Activated CD8-positive, alpha-beta memory T cell treated with anti-CD3 and anti-CD28 coated beads for 1 hour (primary cell): Measurements from ENCODE around the gene ZNHIT3.
"Not testable (repeated sequence)": the region's sequence is repeated elsewhere in the genome, so short reads cannot be mapped to it uniquely, and the experiment has no call there.

ENCODE experiments used
- DNase-seq, 2 donors: peaks; one replicate each; pipeline ENCODE4 v3.0.0-alpha.2; 2020; ENCODE audit warnings: low read depth in 1 of 2; ENCODE audit errors: extremely low read depth in 1 of 2

Gene ZNHIT3

GRCh38 chr17:36486204-36487194 is at the start of gene ZNHIT3:
TSS of gene ZNHIT3 (plus strand) at chr17:36486681. CDS start at chr17:36486700, 19 bp downstream.
- peak; percentile 60 to 83 for DNase-seq

GRCh38 chr17:36441792-36442191 is 44.7 kb upstream of the ZNHIT3 start:
- DNase-seq = not testable (repeated sequence)

GRCh38 chr17:36443777-36444176 is 42.7 kb upstream of the ZNHIT3 start:
- DNase-seq = no peak

- not testable (repeated sequence) for DNase-seq
Observed at GRCh38 chr17:36449997-36450396, 36.5 kb upstream of the ZNHIT3 start.

GRCh38 chr17:36452888-36453287 is 33.6 kb upstream of the ZNHIT3 start:
- DNase-seq = not testable (repeated sequence)

- not testable (repeated sequence) for DNase-seq
Observed at GRCh38 chr17:36457701-36458100, 28.8 kb upstream of the ZNHIT3 start.

GRCh38 chr17:36459045-36459444 is 27.4 kb upstream of the ZNHIT3 start:
- DNase-seq = no peak

- no peak for DNase-seq
Observed at GRCh38 chr17:36459601-36460000, 26.9 kb upstream of the ZNHIT3 start.

GRCh38 chr17:36460265-36460937 is 26.1 kb upstream of the ZNHIT3 start:
- no peak for DNase-seq

GRCh38 chr17:36461330-36462110 is 25.0 kb upstream of the ZNHIT3 start:
- DNase-seq = no peak

- no peak for DNase-seq
Observed at GRCh38 chr17:36463916-36464764, 22.3 kb upstream of the ZNHIT3 start.

- no peak for DNase-seq
Observed at GRCh38 chr17:36464765-36465088, 21.8 kb upstream of the ZNHIT3 start.

GRCh38 chr17:36468903-36469635 is 17.4 kb upstream of the ZNHIT3 start:
- no peak for DNase-seq

- no peak for DNase-seq
Observed at GRCh38 chr17:36469733-36470132, 16.7 kb upstream of the ZNHIT3 start.

- DNase-seq = no peak
Observed at GRCh38 chr17:36470499-36470898, 16.0 kb upstream of the ZNHIT3 start.

GRCh38 chr17:36474571-36474970 is 11.9 kb upstream of the ZNHIT3 start:
- no peak for DNase-seq

GRCh38 chr17:36475346-36475970 is 11.0 kb upstream of the ZNHIT3 start:
- no peak for DNase-seq

GRCh38 chr17:36481829-36482228 is 4.7 kb upstream of the ZNHIT3 start:
- DNase-seq = no peak
